HFF-Myc (cell line): ENCODE data around the gene STAB2.

Experiments used
- DNase-seq: peaks from one replicate; pipeline ENCODE4 v3.0.0-alpha.2; 2011; ENCODE audit warnings: low read depth; ENCODE audit errors: extremely low read depth
- H3K4me3 ChIP-seq: replicated peaks from 2 replicates; pipeline ENCODE4 v1.5.1; 2011; ENCODE audit warnings: low read depth, mild to moderate bottlenecking, control low read depth, low read length
- TF ChIP-seq, protein P1 (sequence below): IDR thresholded peaks from 2 replicates; pipeline ENCODE4 v1.5.1; 2012; ENCODE audit warnings: mild to moderate bottlenecking, low read depth, low read length, control low read depth; ENCODE audit errors: missing control alignments

The STAB2 gene

DNA sequence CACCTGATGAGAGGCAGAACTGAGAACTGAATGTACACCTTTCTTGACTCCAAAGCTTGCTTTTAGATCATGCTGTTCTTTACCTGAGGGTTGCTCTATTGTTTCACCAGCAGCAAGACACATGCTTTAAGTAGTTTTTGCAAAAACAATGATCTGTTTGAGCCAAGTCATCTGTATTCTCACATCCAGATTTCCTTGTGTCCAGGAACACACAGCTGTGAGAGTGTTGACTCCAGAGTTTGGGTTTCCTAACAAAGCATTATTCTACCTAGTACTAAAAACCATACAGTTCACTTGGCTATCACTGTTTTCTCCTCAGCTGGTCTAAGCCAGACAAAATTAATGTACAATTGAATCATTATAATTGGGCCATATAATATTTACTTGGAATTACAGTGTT, 120.4 kb downstream of the STAB2 start:
- no peak overlapping the region for H3K4me3 ChIP-seq
- TF ChIP-seq, protein P1, sequence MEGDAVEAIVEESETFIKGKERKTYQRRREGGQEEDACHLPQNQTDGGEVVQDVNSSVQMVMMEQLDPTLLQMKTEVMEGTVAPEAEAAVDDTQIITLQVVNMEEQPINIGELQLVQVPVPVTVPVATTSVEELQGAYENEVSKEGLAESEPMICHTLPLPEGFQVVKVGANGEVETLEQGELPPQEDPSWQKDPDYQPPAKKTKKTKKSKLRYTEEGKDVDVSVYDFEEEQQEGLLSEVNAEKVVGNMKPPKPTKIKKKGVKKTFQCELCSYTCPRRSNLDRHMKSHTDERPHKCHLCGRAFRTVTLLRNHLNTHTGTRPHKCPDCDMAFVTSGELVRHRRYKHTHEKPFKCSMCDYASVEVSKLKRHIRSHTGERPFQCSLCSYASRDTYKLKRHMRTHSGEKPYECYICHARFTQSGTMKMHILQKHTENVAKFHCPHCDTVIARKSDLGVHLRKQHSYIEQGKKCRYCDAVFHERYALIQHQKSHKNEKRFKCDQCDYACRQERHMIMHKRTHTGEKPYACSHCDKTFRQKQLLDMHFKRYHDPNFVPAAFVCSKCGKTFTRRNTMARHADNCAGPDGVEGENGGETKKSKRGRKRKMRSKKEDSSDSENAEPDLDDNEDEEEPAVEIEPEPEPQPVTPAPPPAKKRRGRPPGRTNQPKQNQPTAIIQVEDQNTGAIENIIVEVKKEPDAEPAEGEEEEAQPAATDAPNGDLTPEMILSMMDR, result no peak
- DNase-seq, result no peak

DNA sequence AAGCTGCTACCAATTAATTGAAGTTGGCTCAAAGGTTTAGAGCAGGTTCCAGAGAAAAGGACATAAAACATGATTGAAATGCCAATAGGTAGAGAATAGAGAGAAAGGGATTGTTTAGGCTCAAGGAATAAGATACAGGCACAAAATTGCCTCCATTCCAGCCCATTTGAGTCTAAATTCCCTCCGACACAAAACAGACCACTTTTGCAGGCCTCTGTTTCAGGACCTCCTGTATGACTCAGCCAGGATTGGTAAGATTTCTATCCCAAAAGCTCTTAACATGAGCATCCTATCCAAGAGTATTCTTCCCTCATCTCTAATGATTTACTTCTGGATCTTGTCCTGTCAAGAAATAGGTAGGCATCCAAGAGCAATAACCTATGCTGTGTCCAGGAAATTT, 123.5 kb downstream of the STAB2 start:
- no peak for DNase-seq
- no peak overlapping the region for H3K4me3 ChIP-seq
- TF ChIP-seq, protein P1, result no peak

DNA sequence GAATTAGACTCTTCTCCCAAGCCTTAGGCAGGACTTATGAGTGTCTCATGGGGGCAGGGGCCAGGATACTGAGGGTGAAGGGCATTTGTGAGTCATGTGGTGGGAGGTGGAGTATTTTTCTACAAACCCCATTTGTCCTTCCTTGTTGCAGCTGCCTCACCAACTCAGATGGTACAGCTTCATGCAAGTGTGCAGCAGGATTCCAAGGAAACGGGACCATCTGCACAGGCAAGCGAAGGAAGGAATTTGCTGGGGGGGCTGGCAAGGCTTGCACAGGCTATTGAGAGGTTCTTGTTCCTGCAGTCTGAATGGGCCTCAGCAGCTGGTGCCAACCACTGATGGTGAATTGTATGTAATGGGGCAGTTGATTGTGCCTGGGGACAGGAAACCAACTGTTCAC, 125.1 kb downstream of the STAB2 start:
- no peak overlapping the region for H3K4me3 ChIP-seq
- DNase-seq, result no peak

DNA sequence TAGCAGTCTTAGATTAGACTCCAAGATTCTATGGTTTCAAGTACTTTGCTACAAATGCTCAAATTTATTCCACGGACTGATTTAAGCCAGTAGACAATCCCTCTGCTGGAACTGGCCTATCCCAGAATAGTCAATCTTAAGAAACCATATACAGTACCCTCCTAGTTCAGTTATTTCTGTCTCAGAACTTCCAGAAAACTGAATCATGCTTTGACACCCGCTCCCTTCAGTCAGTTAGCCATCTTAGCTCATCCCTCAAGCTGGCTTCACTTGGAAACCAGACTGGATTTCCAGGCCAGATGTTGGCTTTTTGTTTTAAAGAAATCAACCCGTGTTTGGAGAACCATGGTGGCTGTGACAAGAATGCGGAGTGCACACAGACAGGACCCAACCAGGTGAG, 128.4 kb downstream of the STAB2 start:
- no peak for DNase-seq
- no peak overlapping the region for H3K4me3 ChIP-seq

More for the DNA sequence above, 125.1 kb downstream of the STAB2 start:
- TF ChIP-seq, protein P1, result no peak

DNA sequence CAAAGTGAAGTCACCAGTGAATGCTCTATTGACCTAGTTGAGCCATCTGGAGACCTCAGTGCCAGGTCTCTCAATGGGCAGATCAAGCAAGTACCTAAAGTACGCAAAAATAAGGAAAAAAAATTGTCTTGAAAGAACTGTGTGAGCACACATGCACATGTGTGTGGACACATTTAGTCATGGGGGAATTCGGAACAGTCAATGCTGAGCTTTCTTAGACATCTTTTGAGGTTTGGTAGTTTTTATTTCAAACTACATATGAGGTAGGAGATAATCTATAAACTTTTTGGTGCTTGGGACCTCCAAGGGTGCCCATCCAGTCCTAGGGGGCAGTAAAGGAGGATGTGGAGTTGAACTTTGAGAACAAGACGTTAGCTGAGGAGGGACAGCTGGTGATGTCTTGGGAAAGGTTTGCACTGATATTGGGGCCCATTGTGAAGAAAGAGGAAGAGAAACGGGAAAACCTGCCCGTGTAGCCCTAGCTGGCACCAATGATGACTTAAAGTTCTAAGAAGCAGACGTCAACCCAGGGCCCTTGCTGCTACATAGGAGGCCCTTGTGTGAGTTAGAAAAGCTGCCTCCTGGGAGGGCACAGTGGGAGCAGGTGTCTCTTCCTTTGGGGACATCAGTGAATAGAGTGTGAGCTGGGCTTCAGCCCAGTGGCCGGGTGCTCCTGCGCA, 129.6 kb downstream of the STAB2 start:
- no peak overlapping the region for H3K4me3 ChIP-seq
- DNase-seq, result no peak

More for the DNA sequence above, 128.4 kb downstream of the STAB2 start:
- TF ChIP-seq, protein P1, result no peak

DNA sequence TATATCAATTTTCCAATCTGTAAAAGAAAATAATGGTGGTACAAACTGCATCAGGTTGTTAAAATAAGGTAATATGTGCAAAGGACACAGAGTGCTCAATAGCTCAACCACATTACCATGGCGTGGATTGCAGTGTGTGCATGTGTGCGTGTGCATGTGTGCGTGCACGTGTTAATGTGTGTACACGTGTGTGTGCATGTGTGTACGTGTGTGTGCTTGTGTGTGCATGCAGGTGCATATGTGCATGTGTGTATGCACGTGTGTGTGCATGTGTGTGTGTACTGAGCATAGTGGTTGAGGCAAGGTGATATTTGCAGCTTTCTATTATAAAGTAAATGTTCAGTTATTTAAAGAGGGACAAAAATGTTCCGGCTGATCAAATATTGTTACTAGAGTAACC, 138.3 kb downstream of the STAB2 start:
- TF ChIP-seq, protein P1, result no peak
- DNase-seq, result no peak
- no peak overlapping the region for H3K4me3 ChIP-seq

More for the DNA sequence above, 129.6 kb downstream of the STAB2 start:
- TF ChIP-seq, protein P1, result no peak

DNA sequence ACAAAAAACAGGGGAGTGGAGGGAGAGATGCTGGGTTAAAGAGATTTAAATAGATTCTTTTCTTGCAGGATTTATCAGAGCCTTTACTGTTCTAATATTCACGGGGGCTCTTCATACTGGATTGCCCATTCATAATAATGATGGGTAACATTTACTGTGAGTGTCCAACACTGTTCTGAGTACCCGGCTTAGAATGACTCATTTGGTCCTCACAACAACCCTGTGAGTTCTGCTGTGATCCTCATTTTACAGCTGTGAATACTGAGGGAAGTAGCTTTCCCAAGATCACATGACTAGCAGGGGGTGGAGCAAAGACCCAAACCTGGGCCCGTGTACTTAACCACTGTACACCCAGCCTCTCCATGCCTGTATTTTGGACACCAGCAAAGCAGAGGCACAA, 140.6 kb downstream of the STAB2 start:
- DNase-seq, result no peak
- no peak overlapping the region for H3K4me3 ChIP-seq
- TF ChIP-seq, protein P1, result no peak
